Right lobe of liver (tissue), 4 donors: ENCODE data around the gene TRAF3.

Experiments used
- POLR2A ChIP-seq: fragments of 450-650 bp; IDR thresholded peaks from one replicate; pipeline ENCODE4 v1.6.1; 2017; ENCODE audit warnings: antibody characterized with exemption, mild to moderate bottlenecking
- TF ChIP-seq, protein P1 (sequence below), 4 donors: fragments of 200-600 bp in 3 of 4; fragments of 450-650 bp in 1 of 4; IDR thresholded peaks; one replicate each; pipeline versions ENCODE4 v1.5.1 to v1.8.0; 2016 to 2022; ENCODE audit warnings: antibody characterized with exemption in 4 of 4, mild to moderate bottlenecking in 2 of 4
- donor health status: DM: no; HTN: no; CAD: no.
- donor health status: DM: no; HTN: no; CAD: no.
- donor health status: DM: no; HTN: yes; CAD: no.

- TF ChIP-seq, protein P1, sequence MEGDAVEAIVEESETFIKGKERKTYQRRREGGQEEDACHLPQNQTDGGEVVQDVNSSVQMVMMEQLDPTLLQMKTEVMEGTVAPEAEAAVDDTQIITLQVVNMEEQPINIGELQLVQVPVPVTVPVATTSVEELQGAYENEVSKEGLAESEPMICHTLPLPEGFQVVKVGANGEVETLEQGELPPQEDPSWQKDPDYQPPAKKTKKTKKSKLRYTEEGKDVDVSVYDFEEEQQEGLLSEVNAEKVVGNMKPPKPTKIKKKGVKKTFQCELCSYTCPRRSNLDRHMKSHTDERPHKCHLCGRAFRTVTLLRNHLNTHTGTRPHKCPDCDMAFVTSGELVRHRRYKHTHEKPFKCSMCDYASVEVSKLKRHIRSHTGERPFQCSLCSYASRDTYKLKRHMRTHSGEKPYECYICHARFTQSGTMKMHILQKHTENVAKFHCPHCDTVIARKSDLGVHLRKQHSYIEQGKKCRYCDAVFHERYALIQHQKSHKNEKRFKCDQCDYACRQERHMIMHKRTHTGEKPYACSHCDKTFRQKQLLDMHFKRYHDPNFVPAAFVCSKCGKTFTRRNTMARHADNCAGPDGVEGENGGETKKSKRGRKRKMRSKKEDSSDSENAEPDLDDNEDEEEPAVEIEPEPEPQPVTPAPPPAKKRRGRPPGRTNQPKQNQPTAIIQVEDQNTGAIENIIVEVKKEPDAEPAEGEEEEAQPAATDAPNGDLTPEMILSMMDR (IDR thresholded peaks at IDR 0.05): no peak
- TF ChIP-seq POLR2A: no peak
Observed at GRCh38 chr14:102930138-102930752, 153.0 kb downstream of the TRAF3 start.
